Kidney (tissue), 22 donors: ENCODE measurements around the gene RBM19. TPM values are rescaled to one million over a fixed set of nuclear protein-coding genes. Genes with fewer than 3 reads are reported as not detected.

Experiments
- DNase-seq, 5 donors: peaks; one replicate each; pipeline ENCODE4 v3.0.0-alpha.2; 2013 to 2020
- FAIRE-seq: peaks from 2 replicates; lab custom pipeline; 2012; peaks lifted over from hg19 to GRCh38; lab: Jason Lieb, UNC
- H3K27ac ChIP-seq, 2 donors: one replicate each; pipeline ENCODE4 v1.7.0; 2013; ENCODE audit warnings: low read depth in 2 of 2, low read length in 2 of 2, inconsistent platforms in 1 of 2
- H3K27me3 ChIP-seq: one replicate; pipeline ENCODE4 v1.7.1; 2013; ENCODE audit warnings: low read length, inconsistent platforms; ENCODE audit not compliant: control insufficient read depth, insufficient read depth
- H3K36me3 ChIP-seq, 3 donors: one replicate each; pipeline versions ENCODE4 v1.7.0 to v1.7.1; 2013; ENCODE audit warnings: low read length in 3 of 3, control low read depth in 1 of 3, inconsistent platforms in 1 of 3; ENCODE audit not compliant: insufficient read depth in 3 of 3, control insufficient read depth in 2 of 3
- H3K4me1 ChIP-seq, 3 donors: one replicate each; pipeline versions ENCODE4 v1.7.0 to v1.7.1; 2013; ENCODE audit warnings: low read length in 3 of 3, inconsistent platforms in 1 of 3, low read depth in 1 of 3; ENCODE audit not compliant: control insufficient read depth in 2 of 3, insufficient read depth in 2 of 3
- H3K4me3 ChIP-seq, 3 donors: one replicate each; pipeline versions ENCODE4 v1.7.0 to v1.8.1; 2013; ENCODE audit warnings: low read length in 3 of 3, control low read depth in 1 of 3, inconsistent platforms in 1 of 3
- H3K9ac ChIP-seq, 3 donors: one replicate each; pipeline versions ENCODE4 v1.7.0 to v1.7.1; 2013; ENCODE audit warnings: low read length in 3 of 3, control low read depth in 1 of 3, inconsistent platforms in 1 of 3
- H3K9me3 ChIP-seq, 3 donors: one replicate each; pipeline versions ENCODE4 v1.7.0 to v1.7.1; 2013; ENCODE audit warnings: low read length in 3 of 3, control low read depth in 1 of 3, inconsistent platforms in 1 of 3; ENCODE audit not compliant: control insufficient read depth in 2 of 3, insufficient read depth in 1 of 3
- intact Hi-C: fragments of 100-400 bp; cut with DNase I; formaldehyde crosslinking; loops from one replicate; pipeline ENCODE4 v1.11.1; 2022
- long read RNA-seq, 10 donors: library from polyadenylated mRNA in 1 of 10; unstranded in 1 of 10; transcript quantifications; one replicate each; pipeline ENCODE4 v2.0.0 and lab custom pipeline, GENCODE V29; 2021 to 2026
- polyA plus RNA-seq: library from polyadenylated mRNA; stranded (reverse); fragments of 350-450 nt; fragmentation: Illumina TruSeq; extraction: RNeasy Lipid Tissue Mini Kit (QIAGEN cat#74804); gene quantifications from one replicate; pipeline ENCODE4 v1.2.3, GENCODE V29; 2014; ENCODE audit warnings: low read depth, low replicate concordance; ENCODE audit not compliant: insufficient read depth
- total RNA-seq: library from RNA; stranded (reverse); fragmentation: NEBNext Ultra II Directional; extraction: Animal tissue kit (Norgen Biotek cat#: 25700); gene quantifications from one replicate; pipeline ENCODE4 v1.2.1, GENCODE V29; 2021
- TF ChIP-seq, protein P1 (sequence below): IDR thresholded peaks from 3 replicates; pipeline ENCODE4 v1.5.1; 2012; ENCODE audit warnings: mild to moderate bottlenecking, moderate library complexity, borderline replicate concordance; ENCODE audit not compliant: insufficient read depth; ENCODE audit errors: extremely low read depth
- donor health status: control.
- donor health status: control.
- donor health status: control.
- donor health status: control.
- donor health status: control.
- donor health status: DM: yes; HTN: yes; CAD: no.
- donor health status: Normal renal cell carcinoma (clear cell type).

RBM19 gene, protein sequence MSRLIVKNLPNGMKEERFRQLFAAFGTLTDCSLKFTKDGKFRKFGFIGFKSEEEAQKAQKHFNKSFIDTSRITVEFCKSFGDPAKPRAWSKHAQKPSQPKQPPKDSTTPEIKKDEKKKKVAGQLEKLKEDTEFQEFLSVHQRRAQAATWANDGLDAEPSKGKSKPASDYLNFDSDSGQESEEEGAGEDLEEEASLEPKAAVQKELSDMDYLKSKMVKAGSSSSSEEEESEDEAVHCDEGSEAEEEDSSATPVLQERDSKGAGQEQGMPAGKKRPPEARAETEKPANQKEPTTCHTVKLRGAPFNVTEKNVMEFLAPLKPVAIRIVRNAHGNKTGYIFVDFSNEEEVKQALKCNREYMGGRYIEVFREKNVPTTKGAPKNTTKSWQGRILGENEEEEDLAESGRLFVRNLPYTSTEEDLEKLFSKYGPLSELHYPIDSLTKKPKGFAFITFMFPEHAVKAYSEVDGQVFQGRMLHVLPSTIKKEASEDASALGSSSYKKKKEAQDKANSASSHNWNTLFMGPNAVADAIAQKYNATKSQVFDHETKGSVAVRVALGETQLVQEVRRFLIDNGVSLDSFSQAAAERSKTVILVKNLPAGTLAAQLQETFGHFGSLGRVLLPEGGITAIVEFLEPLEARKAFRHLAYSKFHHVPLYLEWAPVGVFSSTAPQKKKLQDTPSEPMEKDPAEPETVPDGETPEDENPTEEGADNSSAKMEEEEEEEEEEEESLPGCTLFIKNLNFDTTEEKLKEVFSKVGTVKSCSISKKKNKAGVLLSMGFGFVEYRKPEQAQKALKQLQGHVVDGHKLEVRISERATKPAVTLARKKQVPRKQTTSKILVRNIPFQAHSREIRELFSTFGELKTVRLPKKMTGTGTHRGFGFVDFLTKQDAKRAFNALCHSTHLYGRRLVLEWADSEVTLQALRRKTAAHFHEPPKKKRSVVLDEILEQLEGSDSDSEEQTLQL
- 34.7 TPM for total RNA-seq
- polyA plus RNA-seq, result 12.3 TPM
- long read RNA-seq, donor 1, full-length matches to known transcripts, result 1 of 1 reads
- long read RNA-seq, donor 1, partial matches to known transcripts, result 0 of 1 reads
- long read RNA-seq, donor 1, other reads (novel, unspliced or antisense), result 0 of 1 reads
- long read RNA-seq, donor 2, partial matches to known transcripts, result 0 of 1 reads
- long read RNA-seq, donor 2, other reads (novel, unspliced or antisense), result 0 of 1 reads
- long read RNA-seq, donor 3, partial matches to known transcripts, result 6 of 7 reads
- long read RNA-seq, donor 3, other reads (novel, unspliced or antisense), result 0 of 7 reads
- long read RNA-seq, donor 4, full-length matches to known transcripts, result 2 of 8 reads
- long read RNA-seq, donor 4, partial matches to known transcripts, result 6 of 8 reads
- long read RNA-seq, donor 4, other reads (novel, unspliced or antisense), result 0 of 8 reads
- long read RNA-seq, donor 5, result 0 reads
- long read RNA-seq, donor 6, result 0 reads
- long read RNA-seq, donor 7, full-length matches to known transcripts, result 22 of 50 reads
- long read RNA-seq, donor 7, partial matches to known transcripts, result 8 of 50 reads
- long read RNA-seq, donor 7, other reads (novel, unspliced or antisense), result 20 of 50 reads
- long read RNA-seq, donor 8, full-length matches to known transcripts, result 1 of 1 reads
- long read RNA-seq, donor 8, partial matches to known transcripts, result 0 of 1 reads
- long read RNA-seq, donor 8, other reads (novel, unspliced or antisense), result 0 of 1 reads
- long read RNA-seq, donor 9, result 0 reads
- long read RNA-seq, donor 10, partial matches to known transcripts, result 12 of 12 reads
- long read RNA-seq, donor 10, other reads (novel, unspliced or antisense), result 0 of 12 reads

DNA sequence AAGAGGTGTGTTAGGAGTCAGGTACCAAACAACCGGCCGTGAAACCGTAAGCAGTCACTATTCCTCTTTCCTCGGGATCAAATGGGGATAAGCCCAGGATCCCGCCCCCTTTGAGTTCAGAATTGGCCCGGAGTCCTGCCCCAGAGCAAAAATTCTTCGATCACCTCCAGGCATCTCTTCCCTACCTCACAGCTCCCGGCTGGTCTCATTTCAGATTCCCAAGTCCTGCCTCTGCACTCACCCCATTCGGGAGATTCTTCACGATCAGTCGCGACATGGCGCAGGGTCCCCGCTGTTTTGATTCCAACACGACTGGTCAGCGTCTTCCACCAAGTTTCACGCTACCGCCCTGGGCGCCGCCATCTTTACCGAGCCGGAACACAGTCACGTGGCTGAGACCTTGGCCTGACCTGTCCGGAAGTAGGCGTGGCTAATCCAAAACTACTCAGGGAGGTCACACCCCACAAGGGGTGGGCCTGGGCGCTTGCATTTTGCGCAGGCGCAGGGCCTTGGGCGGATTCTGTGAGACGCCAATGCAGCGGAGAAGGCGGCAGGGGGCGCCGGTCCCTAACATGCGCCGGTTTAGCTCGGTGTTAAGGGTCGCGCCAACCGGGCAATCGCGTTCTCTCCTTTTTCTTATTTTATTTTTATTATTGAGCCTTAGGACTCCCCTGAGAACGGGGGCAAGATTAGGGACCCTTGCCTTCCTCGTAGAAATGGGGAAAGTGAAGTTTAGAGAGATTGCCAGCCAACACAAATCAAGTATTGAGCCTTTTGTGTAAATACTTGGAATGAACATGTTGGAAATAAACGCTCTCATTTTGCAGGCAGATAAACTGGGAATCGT, at the start of gene RBM19:
TSS of gene RBM19 (minus strand) at position 375 of the 847 bp plus-strand sequence. CDS start at position 277, 98 bp downstream.
- peak; percentile 96 for FAIRE-seq
- TF ChIP-seq, protein P1, sequence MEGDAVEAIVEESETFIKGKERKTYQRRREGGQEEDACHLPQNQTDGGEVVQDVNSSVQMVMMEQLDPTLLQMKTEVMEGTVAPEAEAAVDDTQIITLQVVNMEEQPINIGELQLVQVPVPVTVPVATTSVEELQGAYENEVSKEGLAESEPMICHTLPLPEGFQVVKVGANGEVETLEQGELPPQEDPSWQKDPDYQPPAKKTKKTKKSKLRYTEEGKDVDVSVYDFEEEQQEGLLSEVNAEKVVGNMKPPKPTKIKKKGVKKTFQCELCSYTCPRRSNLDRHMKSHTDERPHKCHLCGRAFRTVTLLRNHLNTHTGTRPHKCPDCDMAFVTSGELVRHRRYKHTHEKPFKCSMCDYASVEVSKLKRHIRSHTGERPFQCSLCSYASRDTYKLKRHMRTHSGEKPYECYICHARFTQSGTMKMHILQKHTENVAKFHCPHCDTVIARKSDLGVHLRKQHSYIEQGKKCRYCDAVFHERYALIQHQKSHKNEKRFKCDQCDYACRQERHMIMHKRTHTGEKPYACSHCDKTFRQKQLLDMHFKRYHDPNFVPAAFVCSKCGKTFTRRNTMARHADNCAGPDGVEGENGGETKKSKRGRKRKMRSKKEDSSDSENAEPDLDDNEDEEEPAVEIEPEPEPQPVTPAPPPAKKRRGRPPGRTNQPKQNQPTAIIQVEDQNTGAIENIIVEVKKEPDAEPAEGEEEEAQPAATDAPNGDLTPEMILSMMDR, result peak; percentile 86

DNA sequence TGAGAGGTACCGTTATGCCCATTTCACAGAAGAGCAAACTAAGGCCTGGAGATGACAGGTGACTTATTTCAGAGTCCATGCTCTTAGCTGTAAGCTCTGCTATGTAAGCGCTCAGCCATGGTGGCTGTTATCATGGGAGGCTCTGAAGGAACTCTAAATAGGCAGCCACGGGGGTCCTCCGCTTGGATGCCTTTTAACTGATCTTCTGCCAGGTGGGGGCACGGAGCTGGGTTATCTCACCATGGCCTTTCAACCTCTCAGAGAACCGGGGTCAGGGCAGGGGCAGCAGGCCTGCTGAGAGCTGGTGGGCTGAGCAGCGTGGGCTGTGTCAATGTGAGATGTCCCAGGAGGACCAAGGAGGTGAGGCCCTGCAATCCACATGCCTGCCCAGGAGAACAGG, 49.7 kb upstream of the RBM19 start:
- H3K9me3 ChIP-seq, result no peaks in the 10 kb centered on the region
- no peak overlapping the region for H3K27ac ChIP-seq
- H3K36me3 ChIP-seq, result no peaks in the 10 kb centered on the region
- intact Hi-C loops, result no loop called here
- FAIRE-seq (no peak), DNase-seq (no peak)
- no peaks in the 10 kb centered on the region for H3K27me3 ChIP-seq
- no peak overlapping the region for H3K4me3 ChIP-seq
- TF ChIP-seq, protein P1, result no peak
- no peak overlapping the region for H3K9ac ChIP-seq
- no peaks in the 10 kb centered on the region for H3K4me1 ChIP-seq

More for the DNA sequence above, at the start of gene RBM19:
- intact Hi-C loops, result no loop called here
- H3K36me3 ChIP-seq, result peaks cover 0 to 13% (median 11%) of the 10 kb centered on the region in 3 donors
- peak within 1 kb of the TSS; percentile 94 to 98 (median 94) for H3K4me3 ChIP-seq
- no peak within 1 kb of the TSS for H3K27ac ChIP-seq
- peaks cover 0 to 13% (median 5%) of the 10 kb centered on the region in 3 donors for H3K4me1 ChIP-seq
- H3K9ac ChIP-seq, result peak within 1 kb of the TSS; percentile 62 to 93 (median 92)
- H3K9me3 ChIP-seq, result no peaks in the 10 kb centered on the region
- peak; percentile 98 to 99 (median 99) for DNase-seq
- H3K27me3 ChIP-seq, result no peaks in the 10 kb centered on the region
